ENCODE results near the gene FCHSD2.

GRCh38 chr11:73085189-73085875 is 56.8 kb downstream of the FCHSD2 start:
- TF ChIP-seq POLR2A (IDR thresholded peaks at IDR 0.05) (no peak), CTCF (IDR thresholded peaks at IDR 0.05 in 8 of 11, conservative IDR thresholded peaks at IDR 0.05 in 3 of 11) (no peak), POLR2AphosphoS5 (IDR thresholded peaks at IDR 0.05) (no peak)
